Right lobe of liver (tissue), 4 donors: ENCODE results near the gene VPS8.

ENCODE experiments used
- POLR2A ChIP-seq: fragments of 450-650 bp; IDR thresholded peaks from one replicate; pipeline ENCODE4 v1.6.1; 2017; ENCODE audit warnings: antibody characterized with exemption, mild to moderate bottlenecking
- TF ChIP-seq, protein P1 (sequence below), 4 donors: fragments of 200-600 bp in 3 of 4; fragments of 450-650 bp in 1 of 4; IDR thresholded peaks; one replicate each; pipeline versions ENCODE4 v1.5.1 to v1.8.0; 2016 to 2022; ENCODE audit warnings: antibody characterized with exemption in 4 of 4, mild to moderate bottlenecking in 2 of 4
- donor health status: DM: no; HTN: no; CAD: no.
- donor health status: DM: no; HTN: no; CAD: no.
- donor health status: DM: no; HTN: yes; CAD: no.

DNA sequence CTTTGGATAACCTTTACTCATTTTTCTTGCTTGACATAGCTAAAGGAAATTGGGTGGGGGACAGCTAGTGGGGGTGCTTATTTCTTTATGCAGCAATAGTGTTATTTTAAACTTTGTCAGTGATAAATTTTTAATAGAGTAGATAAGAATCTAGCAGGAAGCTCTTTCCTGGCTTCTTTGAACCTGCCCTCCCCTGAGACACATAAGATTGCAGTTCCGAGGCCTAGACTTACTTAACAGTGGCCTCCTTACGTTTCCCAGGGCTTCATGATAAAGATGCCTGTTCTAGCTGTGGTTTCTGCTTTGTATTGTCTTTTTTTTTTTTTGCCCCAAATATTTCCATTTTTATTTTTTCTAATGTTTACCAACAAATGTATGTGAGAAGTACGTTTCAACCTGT is 170.1 kb downstream of the VPS8 start:
- TF ChIP-seq, protein P1, sequence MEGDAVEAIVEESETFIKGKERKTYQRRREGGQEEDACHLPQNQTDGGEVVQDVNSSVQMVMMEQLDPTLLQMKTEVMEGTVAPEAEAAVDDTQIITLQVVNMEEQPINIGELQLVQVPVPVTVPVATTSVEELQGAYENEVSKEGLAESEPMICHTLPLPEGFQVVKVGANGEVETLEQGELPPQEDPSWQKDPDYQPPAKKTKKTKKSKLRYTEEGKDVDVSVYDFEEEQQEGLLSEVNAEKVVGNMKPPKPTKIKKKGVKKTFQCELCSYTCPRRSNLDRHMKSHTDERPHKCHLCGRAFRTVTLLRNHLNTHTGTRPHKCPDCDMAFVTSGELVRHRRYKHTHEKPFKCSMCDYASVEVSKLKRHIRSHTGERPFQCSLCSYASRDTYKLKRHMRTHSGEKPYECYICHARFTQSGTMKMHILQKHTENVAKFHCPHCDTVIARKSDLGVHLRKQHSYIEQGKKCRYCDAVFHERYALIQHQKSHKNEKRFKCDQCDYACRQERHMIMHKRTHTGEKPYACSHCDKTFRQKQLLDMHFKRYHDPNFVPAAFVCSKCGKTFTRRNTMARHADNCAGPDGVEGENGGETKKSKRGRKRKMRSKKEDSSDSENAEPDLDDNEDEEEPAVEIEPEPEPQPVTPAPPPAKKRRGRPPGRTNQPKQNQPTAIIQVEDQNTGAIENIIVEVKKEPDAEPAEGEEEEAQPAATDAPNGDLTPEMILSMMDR (IDR thresholded peaks at IDR 0.05) = no peak
- TF ChIP-seq POLR2A = no peak
